Upper lobe of right lung (tissue), 1 donor: ENCODE results near the gene PRAMEF18. TPM values are rescaled to one million over a fixed set of nuclear protein-coding genes. Genes with fewer than 3 reads are reported as not detected.
"Not testable (repeated sequence)": the region's sequence is repeated elsewhere in the genome, so short reads cannot be mapped to it uniquely, and the experiment has no call there.

Source experiments
- ATAC-seq: fragments of 200-7000 bp; cut with Tn5 transposase; one replicate; pipeline ENCODE4 v1.9.1; 2020; ENCODE audit warnings: mild to moderate bottlenecking, moderate library complexity
- DNase-seq: peaks from one replicate; pipeline ENCODE4 v3.0.0-alpha.2; 2020
- H3K27ac ChIP-seq: fragments of 200-600 bp; one replicate; pipeline ENCODE4 v1.8.0; 2022
- H3K27me3 ChIP-seq: fragments of 200-600 bp; one replicate; pipeline ENCODE4 v1.8.0; 2022; ENCODE audit warnings: mild to moderate bottlenecking
- H3K36me3 ChIP-seq: fragments of 200-600 bp; one replicate; pipeline ENCODE4 v1.8.0; 2022
- H3K4me1 ChIP-seq: fragments of 200-600 bp; one replicate; pipeline ENCODE4 v1.8.0; 2022
- H3K4me3 ChIP-seq: fragments of 200-600 bp; one replicate; pipeline ENCODE4 v1.8.0; 2022; ENCODE audit warnings: mild to moderate bottlenecking
- H3K9me3 ChIP-seq: fragments of 200-600 bp; one replicate; pipeline ENCODE4 v1.8.0; 2022
- intact Hi-C: fragments of 100-400 bp; cut with DNase I; formaldehyde crosslinking; loops from one replicate; pipeline ENCODE4 v1.11.0; 2022
- long read RNA-seq: library from polyadenylated mRNA; unstranded; transcript quantifications from one replicate; pipeline ENCODE4 v2.0.0, GENCODE V29; 2021
- total RNA-seq: library from RNA; stranded (reverse); fragmentation: NEBNext Ultra II Directional; extraction: Animal tissue kit (Norgen Biotek cat#: 25700); gene quantifications from one replicate; pipeline ENCODE4 v1.2.1, GENCODE V29; 2021
- donor health status: DM: no; HTN: yes; CAD: no; lungs with severe emphysema.

Gene PRAMEF18, protein sequence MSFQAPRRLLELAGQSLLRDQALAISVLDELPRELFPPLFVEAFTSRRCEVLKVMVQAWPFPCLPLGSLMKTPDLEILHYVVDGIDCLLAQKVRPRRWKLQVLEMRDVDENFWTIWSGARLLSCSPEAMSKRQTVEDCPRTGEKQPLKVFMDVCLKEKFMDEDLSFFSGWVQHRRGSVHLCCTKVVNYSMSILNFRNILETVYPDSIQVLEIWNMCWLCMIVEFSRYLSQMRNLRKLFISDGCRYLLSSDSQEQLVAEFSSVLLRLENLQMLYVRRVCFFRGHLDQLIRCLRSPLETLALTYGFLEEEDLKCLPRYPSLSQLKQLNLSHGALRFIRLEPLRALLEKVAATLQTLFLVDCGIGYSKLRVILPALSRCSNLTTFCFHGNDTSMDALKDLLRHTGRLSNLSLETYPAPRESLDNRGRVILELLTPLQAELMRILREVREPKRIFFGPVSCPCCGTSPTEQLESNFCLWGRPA
- not detected for total RNA-seq
- long read RNA-seq, result 0 reads

DNA sequence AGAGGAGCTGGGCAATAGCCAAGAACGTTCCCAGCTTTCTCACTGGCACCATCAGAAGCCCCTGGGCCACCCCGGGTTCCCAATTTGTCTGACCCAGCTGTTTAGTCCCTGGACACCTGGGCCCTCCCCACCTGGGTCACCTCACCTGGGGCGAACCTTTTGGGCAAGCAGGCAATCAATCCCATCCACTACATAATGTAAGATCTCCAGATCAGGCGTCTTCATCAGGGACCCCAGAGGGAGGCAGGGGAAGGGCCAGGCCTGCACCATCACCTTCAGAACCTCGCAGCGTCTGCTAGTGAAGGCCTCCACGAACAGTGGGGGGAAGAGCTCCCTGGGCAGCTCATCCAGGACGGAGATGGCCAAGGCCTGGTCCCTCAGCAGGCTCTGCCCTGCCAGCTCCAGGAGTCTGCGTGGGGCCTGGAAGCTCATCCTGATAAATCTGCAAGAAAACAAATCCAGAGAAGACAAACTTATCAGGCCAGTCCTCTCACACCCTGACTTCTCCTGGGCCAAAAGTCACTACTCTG is at the start of gene PRAMEF18:
TSS of gene PRAMEF18 (minus strand) at position 480 of the 530 bp plus-strand sequence. CDS start at position 432, 48 bp downstream.
- intact Hi-C loops, H3K4me1 ChIP-seq, H3K9me3 ChIP-seq, H3K36me3 ChIP-seq, H3K27ac ChIP-seq, H3K27me3 ChIP-seq, H3K4me3 ChIP-seq: not testable (repeated sequence)
- ATAC-seq (peak; percentile 28), DNase-seq (peak; percentile 52)

DNA sequence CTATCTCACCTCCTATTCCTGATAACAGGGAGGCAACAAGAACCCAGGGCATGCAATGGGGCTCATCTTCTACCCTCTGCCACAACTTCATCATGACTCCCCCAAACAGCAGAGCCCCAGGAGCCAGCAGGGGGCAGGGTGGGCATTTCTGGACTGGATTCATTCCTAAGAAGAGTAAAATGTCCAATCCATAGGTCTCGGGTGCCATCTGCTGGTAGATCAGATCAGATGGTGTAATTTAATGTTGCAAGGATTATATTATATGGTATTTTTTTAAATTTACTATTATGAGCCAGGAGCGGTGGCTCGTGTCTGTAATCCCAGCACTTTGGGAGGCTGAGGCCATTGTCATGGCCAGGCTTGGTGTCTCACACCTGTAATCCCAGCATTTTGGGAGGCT is 39.2 kb upstream of the PRAMEF18 start:
- DNase-seq, H3K36me3 ChIP-seq, intact Hi-C loops, H3K27ac ChIP-seq, H3K9me3 ChIP-seq, H3K4me1 ChIP-seq, H3K27me3 ChIP-seq, H3K4me3 ChIP-seq, ATAC-seq: not testable (repeated sequence)

DNA sequence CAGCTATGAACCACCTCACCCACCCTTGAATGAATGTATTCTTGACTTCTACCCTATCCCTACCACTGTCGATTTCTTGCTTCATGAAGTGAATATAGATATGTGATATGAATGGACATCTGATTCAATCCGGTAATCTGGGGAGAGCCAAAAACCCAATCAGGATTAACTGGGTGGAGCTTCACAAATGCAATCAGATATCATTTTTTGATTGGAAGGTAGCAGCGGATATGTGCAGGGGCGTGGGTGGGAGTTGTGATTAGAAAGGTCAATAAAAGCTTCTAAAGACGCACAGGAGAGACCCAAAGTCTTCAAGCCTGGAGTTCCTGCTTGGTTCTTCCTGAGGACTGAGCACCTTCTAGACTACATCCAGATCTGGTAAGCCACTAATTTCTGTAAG is 27.9 kb upstream of the PRAMEF18 start, which contains the start of gene PRAMEF5:
TSS of gene PRAMEF5 (plus strand) at position 301 of the 400 bp plus-strand sequence. CDS start 5,071 bp downstream, outside the sequence.
- H3K27me3 ChIP-seq, ATAC-seq, H3K4me3 ChIP-seq, H3K4me1 ChIP-seq, DNase-seq, H3K27ac ChIP-seq, intact Hi-C loops, H3K9me3 ChIP-seq, H3K36me3 ChIP-seq: not testable (repeated sequence)

DNA sequence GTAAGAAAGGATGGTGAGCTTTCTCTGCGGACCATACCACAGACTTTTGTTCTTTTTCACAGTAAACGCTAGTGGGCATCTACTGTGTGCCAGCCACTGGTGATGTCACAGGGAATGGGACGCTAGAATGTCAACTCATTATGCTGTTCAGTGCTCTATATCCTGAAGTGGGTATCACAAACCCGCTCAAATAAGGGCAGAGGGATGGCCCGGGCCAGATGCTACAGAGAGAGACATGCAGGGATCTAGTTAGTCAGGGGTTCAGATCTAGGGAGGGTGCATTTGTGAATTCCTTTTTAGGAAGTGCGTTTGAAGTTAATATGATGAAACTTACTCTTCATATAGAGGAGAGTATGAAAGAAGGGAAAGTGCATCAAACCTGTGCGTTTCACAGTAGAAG is 21.2 kb upstream of the PRAMEF18 start:
- intact Hi-C loops, H3K9me3 ChIP-seq, H3K4me1 ChIP-seq, H3K36me3 ChIP-seq, ATAC-seq, H3K27me3 ChIP-seq, H3K4me3 ChIP-seq, H3K27ac ChIP-seq, DNase-seq: not testable (repeated sequence)

DNA sequence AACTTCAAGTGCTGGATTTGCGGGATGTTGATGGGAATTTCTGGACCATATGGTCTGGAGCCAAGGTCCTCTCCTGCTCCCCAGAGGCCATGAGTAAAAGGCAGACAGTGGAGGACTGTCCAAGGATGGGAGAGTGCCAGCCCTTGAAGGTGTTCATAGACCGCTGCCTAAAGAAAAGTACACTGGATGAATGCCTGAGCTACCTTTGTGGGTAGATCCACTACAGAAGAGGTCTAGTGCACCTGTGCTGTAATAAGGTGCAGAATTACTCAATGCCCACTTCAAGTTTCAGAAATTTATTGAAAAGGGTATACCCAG is 20.6 kb upstream of the PRAMEF18 start:
- H3K9me3 ChIP-seq, H3K27ac ChIP-seq, DNase-seq, ATAC-seq, intact Hi-C loops, H3K4me3 ChIP-seq, H3K27me3 ChIP-seq, H3K4me1 ChIP-seq, H3K36me3 ChIP-seq: not testable (repeated sequence)

DNA sequence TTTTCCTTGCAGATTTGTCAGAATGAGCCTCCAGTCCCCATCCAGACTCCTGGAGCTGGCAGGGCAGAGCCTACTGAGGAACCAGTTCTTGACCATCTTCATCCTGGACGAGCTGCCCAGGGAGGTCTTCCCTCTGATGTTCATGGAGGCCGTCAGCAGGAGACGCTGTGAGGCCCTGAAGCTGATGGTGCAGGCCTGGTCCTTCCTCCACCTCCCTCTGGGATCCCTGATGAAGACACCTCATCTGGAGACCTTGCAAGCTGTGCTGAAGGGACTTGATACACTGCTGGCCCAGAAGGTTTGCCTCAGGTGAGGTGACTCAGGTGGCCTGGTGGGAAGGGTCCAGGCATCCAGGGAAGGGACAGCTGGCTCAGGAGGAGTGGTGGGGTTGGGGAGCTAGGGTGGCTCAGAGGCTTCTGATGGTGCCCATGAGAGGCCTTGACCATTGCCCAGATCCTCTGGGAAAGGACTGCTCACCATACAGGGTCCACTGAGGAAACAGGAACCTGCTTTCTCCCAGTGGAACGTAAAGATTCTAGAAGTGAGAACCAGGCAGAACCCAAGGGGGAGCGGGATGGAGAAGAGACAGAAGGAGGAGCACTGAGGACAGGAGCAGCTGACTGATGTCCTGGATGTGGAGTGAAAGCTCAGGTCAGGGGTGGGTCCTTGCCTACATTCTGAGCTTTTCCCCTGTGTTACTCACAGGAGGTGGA is 20.0 kb upstream of the PRAMEF18 start:
- intact Hi-C loops, H3K4me1 ChIP-seq, H3K27ac ChIP-seq, DNase-seq, H3K27me3 ChIP-seq, ATAC-seq, H3K36me3 ChIP-seq, H3K9me3 ChIP-seq, H3K4me3 ChIP-seq: not testable (repeated sequence)

DNA sequence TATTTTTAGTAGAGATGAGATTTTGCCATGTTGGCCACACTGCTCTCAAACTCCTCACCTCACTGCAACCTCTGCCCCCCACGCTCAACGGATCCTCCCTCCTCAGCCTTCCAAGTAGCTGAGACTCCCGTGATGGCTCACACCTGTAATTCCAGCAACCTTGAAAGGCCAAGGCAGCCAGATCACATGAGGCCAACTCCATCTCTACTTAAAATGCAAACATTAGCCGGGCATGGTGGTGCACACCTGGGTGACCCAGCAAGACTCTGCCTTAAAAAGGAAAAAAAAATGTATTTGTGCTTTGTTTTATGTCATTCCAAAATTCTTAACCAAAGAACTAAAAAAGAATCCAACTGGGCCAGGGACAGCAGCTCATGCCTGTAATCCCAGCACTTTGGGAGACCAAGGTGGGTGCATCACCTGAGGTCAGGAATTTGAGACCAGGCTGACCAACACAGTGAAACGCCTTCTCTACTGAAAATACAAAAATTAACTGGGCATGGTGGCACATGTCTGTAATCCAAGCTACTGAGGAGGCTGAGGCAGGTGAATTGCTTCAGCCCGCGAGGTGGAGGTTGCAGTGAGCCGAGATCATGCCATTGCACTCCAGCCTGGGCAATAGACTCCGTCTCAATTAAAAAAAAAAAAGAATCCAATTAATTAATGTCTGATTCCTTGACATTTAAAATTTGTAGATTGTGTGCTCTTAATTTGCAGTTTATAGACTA is 17.7 kb upstream of the PRAMEF18 start:
- DNase-seq, result not testable (repeated sequence)

DNA sequence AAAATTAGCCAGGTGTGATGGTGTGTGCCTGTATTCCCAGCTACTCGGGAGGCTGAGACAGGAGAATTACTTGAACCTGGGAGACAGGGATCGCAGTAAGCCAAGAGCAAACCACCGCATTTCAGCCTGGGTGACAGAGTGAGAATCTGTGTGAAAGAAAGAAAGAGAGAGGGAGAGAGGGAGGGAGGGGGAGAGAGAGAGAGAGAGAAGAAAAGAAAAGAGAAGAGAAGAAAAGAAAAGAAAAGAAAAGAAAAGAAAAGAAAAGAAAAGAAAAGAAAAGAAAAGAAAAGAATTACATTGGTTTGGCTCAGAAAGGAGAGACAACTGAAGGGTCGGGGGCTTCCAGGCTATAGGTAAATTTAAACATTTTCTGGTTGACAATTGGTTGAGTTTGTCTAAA is 13.7 kb upstream of the PRAMEF18 start:
- H3K36me3 ChIP-seq, intact Hi-C loops, H3K4me3 ChIP-seq, DNase-seq, H3K27me3 ChIP-seq, H3K9me3 ChIP-seq, H3K27ac ChIP-seq, ATAC-seq, H3K4me1 ChIP-seq: not testable (repeated sequence)

More for the DNA sequence above, 17.7 kb upstream of the PRAMEF18 start:
- ATAC-seq, H3K4me1 ChIP-seq, H3K36me3 ChIP-seq, H3K27ac ChIP-seq, intact Hi-C loops, H3K27me3 ChIP-seq, H3K9me3 ChIP-seq, H3K4me3 ChIP-seq: not testable (repeated sequence)

DNA sequence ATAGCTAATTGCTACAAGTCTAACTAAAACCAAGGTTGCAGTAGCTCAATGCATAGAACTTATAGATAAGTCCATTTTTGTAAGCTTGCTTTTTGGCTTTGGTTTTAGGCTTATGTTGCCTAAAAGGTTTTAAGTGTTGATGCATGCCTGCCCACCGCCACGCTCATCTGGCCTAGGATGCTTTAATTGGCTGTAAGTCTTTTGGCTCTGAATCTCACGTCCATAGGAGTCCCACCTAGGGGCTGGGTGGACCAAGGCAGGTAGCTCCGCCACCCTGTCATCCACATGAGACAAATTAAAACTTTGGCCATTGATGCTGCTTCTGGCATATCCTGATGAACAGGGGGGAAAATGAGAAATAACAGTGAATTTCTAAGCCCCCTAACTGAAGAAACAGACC is 11.6 kb upstream of the PRAMEF18 start:
- H3K27me3 ChIP-seq, H3K36me3 ChIP-seq, DNase-seq, H3K4me3 ChIP-seq, H3K4me1 ChIP-seq, intact Hi-C loops, H3K9me3 ChIP-seq, H3K27ac ChIP-seq, ATAC-seq: not testable (repeated sequence)

DNA sequence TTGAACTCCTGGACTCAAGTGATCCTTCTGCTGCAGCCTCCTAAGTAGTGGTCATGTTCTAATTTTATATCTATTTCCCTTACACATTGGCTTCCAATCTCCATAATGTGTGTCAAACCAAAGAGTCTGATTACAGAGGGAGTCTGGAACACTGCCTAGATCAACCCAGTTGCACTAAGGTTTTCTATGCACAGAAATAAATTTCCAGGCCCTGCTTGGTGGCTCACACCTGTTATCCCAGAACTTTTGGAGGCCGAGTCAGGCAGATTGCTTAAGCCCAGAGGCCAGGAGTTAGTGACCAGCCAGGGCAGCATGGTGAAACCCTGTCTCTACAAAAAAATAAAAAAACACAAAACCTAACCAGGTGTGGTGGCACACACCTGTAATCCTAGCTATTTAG is 8.1 kb upstream of the PRAMEF18 start:
- H3K4me1 ChIP-seq, H3K27ac ChIP-seq, H3K36me3 ChIP-seq, H3K9me3 ChIP-seq, H3K4me3 ChIP-seq, intact Hi-C loops, ATAC-seq, H3K27me3 ChIP-seq: not testable (repeated sequence)
- peak; percentile 22 for DNase-seq

DNA sequence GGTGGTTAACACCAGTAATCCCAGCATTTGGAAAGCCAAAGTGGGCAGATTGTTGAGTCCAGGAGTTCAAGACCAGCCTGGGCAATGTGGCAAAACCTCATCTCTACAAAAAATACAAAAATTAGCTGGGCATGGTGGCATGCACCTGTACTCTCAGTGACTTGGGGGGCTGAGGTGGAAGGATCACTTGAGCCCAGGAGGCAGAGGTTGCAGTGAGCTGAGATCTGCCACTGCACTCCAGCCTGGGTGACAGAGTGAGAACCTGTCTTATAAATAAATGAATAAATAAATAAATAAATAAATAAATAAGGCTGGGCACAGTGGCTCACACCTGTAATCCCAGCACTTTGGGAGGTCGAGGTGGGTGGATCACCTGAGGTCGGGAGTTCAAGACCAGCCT is 6.1 kb upstream of the PRAMEF18 start:
- H3K9me3 ChIP-seq, H3K4me3 ChIP-seq, H3K27me3 ChIP-seq, intact Hi-C loops, ATAC-seq, H3K36me3 ChIP-seq, H3K27ac ChIP-seq, H3K4me1 ChIP-seq: not testable (repeated sequence)
- peak; percentile 15 for DNase-seq

DNA sequence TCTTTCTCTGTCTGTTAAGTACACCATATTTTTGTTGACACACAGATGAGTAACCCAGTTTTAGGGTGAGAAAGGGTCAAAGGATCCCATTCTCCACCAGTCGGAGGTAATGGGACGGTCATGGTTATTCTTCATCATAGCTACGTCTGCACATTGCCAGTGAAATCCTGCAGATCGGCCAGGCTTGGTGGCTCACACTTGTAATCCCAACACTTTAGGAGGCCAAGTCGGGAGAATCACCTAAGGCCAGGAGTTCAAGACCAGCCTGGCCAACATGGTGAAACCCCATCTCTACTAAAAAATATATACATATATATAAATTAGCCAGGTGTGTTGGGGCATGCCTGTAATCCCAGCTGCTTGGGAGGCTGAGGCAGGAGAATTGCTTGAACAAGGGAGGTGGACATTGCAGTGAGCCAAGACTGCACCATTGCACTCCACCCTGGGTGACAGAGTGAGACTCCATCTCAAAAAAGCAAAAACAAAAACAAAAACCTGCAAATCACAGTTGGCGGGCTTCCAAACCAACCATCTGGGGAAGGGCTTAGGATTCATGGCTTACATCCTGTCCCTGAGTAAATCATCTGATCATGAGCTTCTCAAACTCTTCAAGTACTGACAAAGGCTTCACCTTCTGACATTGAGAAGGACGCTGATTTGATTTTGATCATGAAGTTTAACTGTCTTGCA is 5.3 kb upstream of the PRAMEF18 start:
- H3K27ac ChIP-seq, H3K27me3 ChIP-seq, H3K4me1 ChIP-seq, ATAC-seq, intact Hi-C loops, H3K9me3 ChIP-seq, H3K4me3 ChIP-seq, H3K36me3 ChIP-seq: not testable (repeated sequence)
- DNase-seq, result peak; percentile 42

DNA sequence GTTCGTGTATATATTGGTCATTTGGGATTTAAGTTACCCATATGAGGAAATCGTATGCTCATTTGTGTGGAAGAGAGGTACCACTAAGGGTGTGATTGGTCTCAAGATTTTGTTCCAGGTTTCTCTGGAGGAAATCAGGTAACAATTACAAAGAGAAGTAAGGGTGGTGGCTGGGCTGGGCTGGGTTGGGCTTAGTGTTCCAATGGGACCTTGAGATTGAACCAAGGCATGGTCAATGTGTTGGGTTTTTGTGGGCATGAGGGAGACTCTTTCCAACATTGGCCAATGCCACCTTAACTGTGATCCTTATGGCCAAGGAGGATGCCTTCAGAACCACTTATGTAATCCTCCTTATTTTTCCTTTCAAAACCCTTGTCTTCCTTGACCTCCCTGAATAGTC is 4.6 kb upstream of the PRAMEF18 start:
- ATAC-seq, intact Hi-C loops: not testable (repeated sequence)
- DNase-seq, result peak; percentile 25

More for the DNA sequence above, 4.6 kb upstream of the PRAMEF18 start:
- H3K36me3 ChIP-seq, H3K27ac ChIP-seq, H3K27me3 ChIP-seq, H3K4me1 ChIP-seq, H3K9me3 ChIP-seq, H3K4me3 ChIP-seq: not testable (repeated sequence)
